Measurements from ENCODE around the gene WDR54.
"Not testable (repeated sequence)": the region's sequence is repeated elsewhere in the genome, so short reads cannot be mapped to it uniquely, and the experiment has no call there.

The WDR54 gene

DNA sequence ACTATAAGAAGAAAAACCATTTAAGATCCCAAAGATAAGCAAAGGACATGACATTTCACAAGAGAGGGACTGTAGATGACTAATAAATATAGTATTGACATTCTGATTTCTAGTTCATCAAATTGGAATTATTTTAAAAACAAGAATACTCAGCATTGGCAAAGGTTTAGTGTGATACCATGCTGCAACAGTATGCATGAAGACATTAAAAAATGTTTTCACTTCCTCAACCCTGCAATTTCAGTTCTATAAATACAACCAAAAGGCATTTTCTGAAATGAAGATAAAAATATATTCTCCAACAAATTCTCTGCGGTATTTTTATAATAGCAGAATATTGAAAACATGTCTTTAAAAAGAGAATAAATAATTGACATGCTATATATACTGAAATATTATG, 2.2 kb upstream of the WDR54 start:
- Histone ChIP-seq H3K27me3 (ENCODE audit: control insufficient read depth in 1 of 2, insufficient read depth in 2 of 2, low read length in 2 of 2) (peaks cover 0 to 14% of the 10 kb centered on the region in 2 donors), H3K4me3 (ENCODE audit: low read length in 2 of 2) (no peak overlapping the region), H3K9me3 (ENCODE audit: control insufficient read depth in 2 of 2, low read length in 2 of 2) (no peaks in the 10 kb centered on the region), H3K4me1 (ENCODE audit: control insufficient read depth, insufficient read depth, low read length) (peaks cover 32% of the 10 kb centered on the region), H3K9ac (ENCODE audit: low read length in 2 of 2) (no peak overlapping the region), H3K27ac (ENCODE audit: low read length) (no peak overlapping the region), H3K36me3 (ENCODE audit: control insufficient read depth in 2 of 2, insufficient read depth in 2 of 2, low read length in 2 of 2) (no peaks in the 10 kb centered on the region)

DNA sequence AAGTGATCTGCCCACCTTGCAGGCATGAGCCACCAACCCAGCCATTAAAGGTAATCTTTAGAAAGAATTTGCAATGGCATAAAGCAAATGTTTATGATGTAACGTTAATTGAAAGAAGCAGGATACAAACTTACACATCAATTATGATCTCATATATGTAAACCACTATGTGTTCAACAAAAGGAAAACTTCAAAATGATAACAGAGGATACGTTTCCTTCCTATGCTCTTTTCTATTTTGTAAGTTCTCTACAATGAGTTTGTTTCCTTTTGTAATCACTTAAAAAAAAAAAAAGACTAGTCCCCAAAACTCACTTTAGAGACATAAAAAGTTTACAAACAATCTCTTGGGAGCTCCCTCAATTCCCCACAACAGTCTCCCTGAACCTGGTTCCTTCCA, 1.5 kb upstream of the WDR54 start:
- H3K4me3 ChIP-seq (ENCODE audit: low read length in 2 of 2), result no peak overlapping the region
- peaks cover 26% of the 10 kb centered on the region for H3K4me1 ChIP-seq (ENCODE audit: control insufficient read depth, insufficient read depth, low read length)
- H3K27ac ChIP-seq (ENCODE audit: low read length), result no peak overlapping the region
- no peaks in the 10 kb centered on the region for H3K9me3 ChIP-seq (ENCODE audit: control insufficient read depth in 2 of 2, low read length in 2 of 2)
- no peaks in the 10 kb centered on the region for H3K36me3 ChIP-seq (ENCODE audit: control insufficient read depth in 2 of 2, insufficient read depth in 2 of 2, low read length in 2 of 2)
- peaks cover 0 to 9% of the 10 kb centered on the region in 2 donors for H3K27me3 ChIP-seq (ENCODE audit: control insufficient read depth in 1 of 2, insufficient read depth in 2 of 2, low read length in 2 of 2)
- H3K9ac ChIP-seq (ENCODE audit: low read length in 2 of 2), result no peak overlapping the region

DNA sequence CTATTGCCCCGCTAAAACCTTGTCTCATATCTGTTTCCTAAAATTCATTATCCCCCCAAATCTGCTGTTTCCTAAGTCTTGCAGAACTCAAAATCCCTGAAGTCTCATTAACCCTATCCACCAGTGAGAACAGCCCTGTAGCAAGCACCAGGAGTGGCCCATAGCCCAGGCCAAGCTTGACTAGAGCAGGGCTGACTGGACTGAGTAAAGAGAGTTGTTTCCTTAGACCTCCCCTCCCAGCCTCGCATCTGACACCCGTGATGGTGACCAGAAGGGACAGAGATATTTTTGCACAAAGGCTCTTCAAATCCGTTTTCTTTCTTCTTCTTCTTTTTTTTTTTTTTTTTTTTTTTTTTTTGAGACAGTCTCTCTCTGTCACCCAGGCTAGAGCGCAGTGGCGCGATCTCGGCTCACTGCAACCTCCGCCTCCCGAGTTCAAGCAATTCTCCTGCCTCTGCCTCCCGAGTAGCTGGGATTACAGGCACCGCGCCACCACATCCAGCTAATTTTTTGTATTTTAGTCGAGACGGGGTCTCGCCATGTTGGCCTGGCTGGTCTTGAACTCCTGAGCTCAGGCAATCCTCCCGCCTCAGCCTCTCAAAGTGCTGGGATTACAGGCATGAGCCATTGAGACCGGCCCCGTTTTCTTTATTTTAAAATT, 957 bp upstream of the WDR54 start:
- H3K4me1 ChIP-seq (ENCODE audit: control insufficient read depth, insufficient read depth, low read length), result peaks cover 21% of the 10 kb centered on the region
- peak overlapping the region; percentile 86 to 87 for H3K4me3 ChIP-seq (ENCODE audit: low read length in 2 of 2)
- H3K9me3 ChIP-seq (ENCODE audit: control insufficient read depth in 2 of 2, low read length in 2 of 2); H3K27ac ChIP-seq (ENCODE audit: low read length); H3K36me3 ChIP-seq (ENCODE audit: control insufficient read depth in 2 of 2, insufficient read depth in 2 of 2, low read length in 2 of 2); H3K27me3 ChIP-seq (ENCODE audit: control insufficient read depth in 1 of 2, insufficient read depth in 2 of 2, low read length in 2 of 2); H3K9ac ChIP-seq (ENCODE audit: low read length in 2 of 2): not testable (repeated sequence)

GRCh38 chr2:74423231-74424095, 1.9 kb downstream of the WDR54 start:
- Histone ChIP-seq H3K9ac (ENCODE audit: low read length in 2 of 2) (no peak overlapping the region), H3K4me1 (ENCODE audit: control insufficient read depth, insufficient read depth, low read length) (peaks cover 13% of the 10 kb centered on the region), H3K36me3 (ENCODE audit: control insufficient read depth in 2 of 2, insufficient read depth in 2 of 2, low read length in 2 of 2) (peaks cover 12 to 19% of the 10 kb centered on the region in 2 donors), H3K4me3 (ENCODE audit: low read length in 2 of 2) (no peak overlapping the region), H3K9me3 (ENCODE audit: control insufficient read depth in 2 of 2, low read length in 2 of 2) (no peaks in the 10 kb centered on the region), H3K27ac (ENCODE audit: low read length) (no peak overlapping the region), H3K27me3 (ENCODE audit: control insufficient read depth in 1 of 2, insufficient read depth in 2 of 2, low read length in 2 of 2) (no peaks in the 10 kb centered on the region)

- Histone ChIP-seq H3K9ac (ENCODE audit: low read length in 2 of 2) (no peak overlapping the region), H3K9me3 (ENCODE audit: control insufficient read depth in 2 of 2, low read length in 2 of 2) (no peaks in the 10 kb centered on the region), H3K36me3 (ENCODE audit: control insufficient read depth in 2 of 2, insufficient read depth in 2 of 2, low read length in 2 of 2) (peaks cover 16 to 27% of the 10 kb centered on the region in 2 donors), H3K27me3 (ENCODE audit: control insufficient read depth in 1 of 2, insufficient read depth in 2 of 2, low read length in 2 of 2) (no peaks in the 10 kb centered on the region), H3K4me3 (ENCODE audit: low read length in 2 of 2) (no peak overlapping the region), H3K27ac (ENCODE audit: low read length) (no peak overlapping the region), H3K4me1 (ENCODE audit: control insufficient read depth, insufficient read depth, low read length) (peaks cover 12% of the 10 kb centered on the region)
Observed at GRCh38 chr2:74424139-74424992, 2.8 kb downstream of the WDR54 start.

- peaks cover 21 to 32% of the 10 kb centered on the region in 2 donors for H3K36me3 ChIP-seq (ENCODE audit: control insufficient read depth in 2 of 2, insufficient read depth in 2 of 2, low read length in 2 of 2)
- H3K27me3 ChIP-seq (ENCODE audit: control insufficient read depth in 1 of 2, insufficient read depth in 2 of 2, low read length in 2 of 2), result no peaks in the 10 kb centered on the region
- no peak overlapping the region for H3K4me3 ChIP-seq (ENCODE audit: low read length in 2 of 2)
- H3K9me3 ChIP-seq (ENCODE audit: control insufficient read depth in 2 of 2, low read length in 2 of 2), result no peaks in the 10 kb centered on the region
- H3K4me1 ChIP-seq (ENCODE audit: control insufficient read depth, insufficient read depth, low read length), result peaks cover 12% of the 10 kb centered on the region
- H3K9ac ChIP-seq (ENCODE audit: low read length in 2 of 2), result no peak overlapping the region
- no peak overlapping the region for H3K27ac ChIP-seq (ENCODE audit: low read length)
Observed at GRCh38 chr2:74424995-74425406, 3.5 kb downstream of the WDR54 start.

DNA sequence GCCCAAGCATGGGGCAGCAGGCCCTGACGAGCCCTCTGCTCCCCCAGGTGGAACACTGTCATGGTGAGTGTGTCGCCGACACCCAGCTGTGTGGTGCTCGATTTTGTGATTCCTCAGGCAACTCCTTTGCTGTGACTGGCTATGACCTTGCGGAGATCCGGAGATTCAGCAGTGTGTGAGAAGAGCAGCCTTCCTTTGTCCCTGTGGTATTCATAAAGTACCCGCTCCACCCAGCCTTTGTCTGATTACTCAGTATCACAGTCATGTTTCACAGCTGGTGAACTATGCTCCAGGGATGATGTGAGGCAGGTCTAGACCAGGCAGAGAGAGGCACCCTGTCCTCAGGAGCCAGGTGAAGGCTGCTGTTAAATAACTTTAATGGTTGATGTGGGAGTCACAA, 4.0 kb downstream of the WDR54 start:
- no peak overlapping the region for H3K9ac ChIP-seq (ENCODE audit: low read length in 2 of 2)
- no peaks in the 10 kb centered on the region for H3K9me3 ChIP-seq (ENCODE audit: control insufficient read depth in 2 of 2, low read length in 2 of 2)
- no peaks in the 10 kb centered on the region for H3K27me3 ChIP-seq (ENCODE audit: control insufficient read depth in 1 of 2, insufficient read depth in 2 of 2, low read length in 2 of 2)
- H3K4me1 ChIP-seq (ENCODE audit: control insufficient read depth, insufficient read depth, low read length), result peaks cover 12% of the 10 kb centered on the region
- no peak overlapping the region for H3K27ac ChIP-seq (ENCODE audit: low read length)
- H3K4me3 ChIP-seq (ENCODE audit: low read length in 2 of 2), result no peak overlapping the region
- H3K36me3 ChIP-seq (ENCODE audit: control insufficient read depth in 2 of 2, insufficient read depth in 2 of 2, low read length in 2 of 2), result peaks cover 26 to 35% of the 10 kb centered on the region in 2 donors

GRCh38 chr2:74426181-74426758, 4.7 kb downstream of the WDR54 start:
- peaks cover 9% of the 10 kb centered on the region for H3K4me1 ChIP-seq (ENCODE audit: control insufficient read depth, insufficient read depth, low read length)
- H3K4me3 ChIP-seq (ENCODE audit: low read length in 2 of 2), result no peak overlapping the region
- H3K9ac ChIP-seq (ENCODE audit: low read length in 2 of 2), result no peak overlapping the region
- no peak overlapping the region for H3K27ac ChIP-seq (ENCODE audit: low read length)
- H3K9me3 ChIP-seq (ENCODE audit: control insufficient read depth in 2 of 2, low read length in 2 of 2), result no peaks in the 10 kb centered on the region
- peaks cover 27 to 35% of the 10 kb centered on the region in 2 donors for H3K36me3 ChIP-seq (ENCODE audit: control insufficient read depth in 2 of 2, insufficient read depth in 2 of 2, low read length in 2 of 2)
- no peaks in the 10 kb centered on the region for H3K27me3 ChIP-seq (ENCODE audit: control insufficient read depth in 1 of 2, insufficient read depth in 2 of 2, low read length in 2 of 2)

GRCh38 chr2:74427551-74427950, 6.0 kb downstream of the WDR54 start:
- Histone ChIP-seq H3K36me3 (ENCODE audit: control insufficient read depth in 2 of 2, insufficient read depth in 2 of 2, low read length in 2 of 2) (peaks cover 27 to 45% of the 10 kb centered on the region in 2 donors), H3K4me3 (ENCODE audit: low read length in 2 of 2) (no peak overlapping the region)

DNA sequence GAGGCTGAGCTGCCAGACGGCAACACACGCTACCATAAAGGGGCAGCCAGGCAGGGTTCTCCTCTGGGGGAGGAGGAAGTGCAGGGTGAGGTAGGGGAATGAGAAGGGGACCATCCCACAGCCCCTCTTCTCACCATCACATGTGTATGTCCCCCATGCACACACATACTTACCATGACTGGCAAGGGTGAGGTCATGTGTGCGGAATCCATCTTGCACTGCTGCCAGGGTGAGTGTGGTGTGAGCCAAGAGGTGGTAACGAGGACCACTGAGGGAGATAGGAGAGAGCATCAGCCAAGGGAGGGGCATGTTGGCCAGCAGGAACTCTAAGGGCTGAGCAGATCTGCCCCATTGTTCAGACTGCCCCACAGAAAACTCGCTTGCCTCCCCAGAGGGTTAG, 7.1 kb downstream of the WDR54 start:
- Histone ChIP-seq H3K9me3 (ENCODE audit: control insufficient read depth in 2 of 2, low read length in 2 of 2) (no peaks in the 10 kb centered on the region), H3K36me3 (ENCODE audit: control insufficient read depth in 2 of 2, insufficient read depth in 2 of 2, low read length in 2 of 2) (peaks cover 27 to 45% of the 10 kb centered on the region in 2 donors), H3K27me3 (ENCODE audit: control insufficient read depth in 1 of 2, insufficient read depth in 2 of 2, low read length in 2 of 2) (no peaks in the 10 kb centered on the region), H3K4me3 (ENCODE audit: low read length in 2 of 2) (no peak overlapping the region), H3K27ac (ENCODE audit: low read length) (no peak overlapping the region), H3K4me1 (ENCODE audit: control insufficient read depth, insufficient read depth, low read length) (no peaks in the 10 kb centered on the region), H3K9ac (ENCODE audit: low read length in 2 of 2) (no peak overlapping the region)

More at GRCh38 chr2:74427551-74427950, 6.0 kb downstream of the WDR54 start:
- Histone ChIP-seq H3K4me1 (ENCODE audit: control insufficient read depth, insufficient read depth, low read length) (no peaks in the 10 kb centered on the region), H3K9me3 (ENCODE audit: control insufficient read depth in 2 of 2, low read length in 2 of 2) (no peaks in the 10 kb centered on the region), H3K9ac (ENCODE audit: low read length in 2 of 2) (no peak overlapping the region), H3K27ac (ENCODE audit: low read length) (no peak overlapping the region), H3K27me3 (ENCODE audit: control insufficient read depth in 1 of 2, insufficient read depth in 2 of 2, low read length in 2 of 2) (no peaks in the 10 kb centered on the region)

Measured in stomach smooth muscle (tissue), 2 donors.